HepG2 (cell line): ENCODE measurements around the gene ACOT8.

ENCODE experiments used
- NFIC ChIP-seq: IDR thresholded peaks from 2 replicates; pipeline ENCODE4 v1.6.1; 2012; ENCODE audit warnings: mild to moderate bottlenecking, low read length, inconsistent platforms
- PRMT3 ChIP-seq: sonication (generic); formaldehyde crosslinking; IDR thresholded peaks from 2 replicates; pipeline ENCODE4 v1.8.1; 2022; ENCODE audit warnings: low read depth, mild to moderate bottlenecking, moderate library complexity, missing genetic modification reagents, borderline replicate concordance
- SUZ12 ChIP-seq: fragments of 150-350 bp; IDR thresholded peaks from 2 replicates; pipeline ENCODE4 v1.6.1; 2014; ENCODE audit warnings: low read depth, low read length
- ZBTB8A ChIP-seq: sonication (generic); formaldehyde crosslinking; IDR thresholded peaks from 2 replicates; pipeline ENCODE4 v1.4.0; 2020; ENCODE audit warnings: mild to moderate bottlenecking, low read depth, missing genetic modification reagents, borderline replicate concordance
- ZNF569 ChIP-seq: sonication (generic); formaldehyde crosslinking; IDR thresholded peaks from 2 replicates; pipeline ENCODE4 v1.5.0; 2020; ENCODE audit warnings: mild to moderate bottlenecking, missing genetic modification reagents, moderate library complexity, borderline replicate concordance
- TF ChIP-seq, protein P1 (sequence below): sonication (generic); formaldehyde crosslinking; IDR thresholded peaks from 2 replicates; pipeline ENCODE4 v1.5.0; 2020; ENCODE audit warnings: mild to moderate bottlenecking, missing genetic modification reagents, moderate library complexity

DNA sequence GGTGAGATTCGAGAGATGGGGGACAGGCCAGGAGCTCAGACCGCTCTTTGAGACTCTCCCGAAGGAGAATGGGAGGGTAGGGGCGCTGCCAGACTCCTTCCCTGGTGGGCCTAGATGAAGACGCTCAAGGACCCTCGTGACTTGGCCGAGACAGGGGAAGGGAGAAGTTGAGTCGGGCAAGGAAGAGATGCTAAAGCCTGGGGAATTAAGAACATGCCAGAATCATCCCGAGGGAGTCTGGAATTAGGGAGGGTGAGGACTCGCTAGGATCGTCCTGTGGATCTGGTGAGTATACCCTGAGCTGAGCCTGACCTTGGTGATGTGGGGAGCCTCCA lies 44.2 kb downstream of the ACOT8 start:
- TF ChIP-seq, protein P1, sequence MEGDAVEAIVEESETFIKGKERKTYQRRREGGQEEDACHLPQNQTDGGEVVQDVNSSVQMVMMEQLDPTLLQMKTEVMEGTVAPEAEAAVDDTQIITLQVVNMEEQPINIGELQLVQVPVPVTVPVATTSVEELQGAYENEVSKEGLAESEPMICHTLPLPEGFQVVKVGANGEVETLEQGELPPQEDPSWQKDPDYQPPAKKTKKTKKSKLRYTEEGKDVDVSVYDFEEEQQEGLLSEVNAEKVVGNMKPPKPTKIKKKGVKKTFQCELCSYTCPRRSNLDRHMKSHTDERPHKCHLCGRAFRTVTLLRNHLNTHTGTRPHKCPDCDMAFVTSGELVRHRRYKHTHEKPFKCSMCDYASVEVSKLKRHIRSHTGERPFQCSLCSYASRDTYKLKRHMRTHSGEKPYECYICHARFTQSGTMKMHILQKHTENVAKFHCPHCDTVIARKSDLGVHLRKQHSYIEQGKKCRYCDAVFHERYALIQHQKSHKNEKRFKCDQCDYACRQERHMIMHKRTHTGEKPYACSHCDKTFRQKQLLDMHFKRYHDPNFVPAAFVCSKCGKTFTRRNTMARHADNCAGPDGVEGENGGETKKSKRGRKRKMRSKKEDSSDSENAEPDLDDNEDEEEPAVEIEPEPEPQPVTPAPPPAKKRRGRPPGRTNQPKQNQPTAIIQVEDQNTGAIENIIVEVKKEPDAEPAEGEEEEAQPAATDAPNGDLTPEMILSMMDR (CRISPR knock-in tag): no peak
- TF ChIP-seq PRMT3 (no peak), ZNF569 (CRISPR knock-in tag) (no peak), NFIC (no peak), SUZ12 (no peak), ZBTB8A (CRISPR knock-in tag) (no peak)
